Measurements from ENCODE around the gene TMED4.

The TMED4 gene

DNA sequence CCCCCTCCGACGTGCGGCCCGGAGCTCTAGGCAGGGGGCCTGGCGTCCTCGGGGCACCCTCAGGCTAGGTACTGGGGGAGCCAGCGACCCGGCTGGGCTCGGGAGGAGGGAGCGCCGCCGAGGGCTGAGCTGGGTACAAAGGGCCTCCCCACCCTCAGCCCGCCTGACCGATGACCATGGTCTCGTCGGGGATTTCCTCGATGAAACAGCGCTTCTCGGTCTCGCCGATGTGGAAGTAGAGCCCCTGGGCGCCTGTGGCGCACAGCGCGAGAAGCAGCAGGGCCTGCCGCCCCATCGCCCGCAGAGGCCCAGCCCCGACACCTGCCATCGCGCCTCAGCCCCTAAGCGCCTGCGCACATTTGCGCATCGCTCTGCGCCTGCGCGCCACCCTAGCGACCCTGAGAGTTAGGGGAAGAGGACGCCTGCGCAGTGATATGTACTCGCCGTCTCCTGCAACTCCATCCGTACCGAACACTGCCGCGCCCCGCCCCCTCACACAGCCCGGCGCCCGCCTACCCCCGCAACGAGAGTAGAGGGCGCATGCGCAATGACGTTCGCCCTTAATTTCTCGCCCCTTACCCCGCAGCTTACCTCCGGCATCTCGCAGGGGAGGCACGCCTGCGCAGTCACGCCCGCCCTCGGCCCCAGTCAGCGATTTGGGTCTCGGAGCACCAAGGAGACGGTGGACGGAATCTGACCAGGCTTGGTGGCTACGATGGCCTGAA lies at the start of gene TMED4:
Gene TMED4 (minus strand): TSS at position 353 of the 725 bp plus-strand sequence. CDS start 25 bp downstream, at position 328.
- DNase-seq (ENCODE audit: low read depth in 2 of 3, low spot score in 1 of 3) = peak; percentile 99 to 100 (median 100)

DNA sequence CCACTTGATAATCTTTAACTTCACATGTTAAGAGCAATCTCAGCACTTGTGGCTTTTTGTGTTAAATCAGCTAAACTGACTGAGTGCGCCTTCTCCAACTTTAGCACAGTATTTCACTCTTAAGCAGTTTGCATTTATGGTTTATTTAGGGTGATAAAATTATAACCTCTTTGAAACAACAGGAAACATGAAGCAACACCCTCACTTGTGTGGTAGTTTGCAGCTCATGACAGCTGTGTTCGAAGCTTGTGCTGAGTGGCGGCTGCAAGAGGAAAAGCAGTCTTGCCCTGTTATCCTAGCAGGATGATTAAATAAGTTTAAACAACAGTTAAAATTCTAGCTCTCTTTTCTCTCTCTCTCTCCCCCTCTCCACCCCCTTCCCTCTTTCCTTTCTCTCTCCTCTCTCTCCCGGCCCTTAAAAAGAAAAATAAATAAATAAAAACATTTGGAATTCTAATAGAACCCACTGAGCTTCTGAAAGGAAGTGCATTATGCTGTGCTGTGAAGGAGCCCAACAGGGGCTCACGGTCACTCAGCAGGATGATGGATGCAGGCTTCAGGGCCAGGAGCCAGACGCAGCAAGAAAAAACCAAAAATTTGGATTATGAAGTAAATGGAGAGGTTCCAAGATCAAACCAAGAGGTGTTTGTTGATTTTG lies 49.6 kb upstream of the TMED4 start:
- no peak for DNase-seq (ENCODE audit: low read depth in 2 of 3, low spot score in 1 of 3)

DNA sequence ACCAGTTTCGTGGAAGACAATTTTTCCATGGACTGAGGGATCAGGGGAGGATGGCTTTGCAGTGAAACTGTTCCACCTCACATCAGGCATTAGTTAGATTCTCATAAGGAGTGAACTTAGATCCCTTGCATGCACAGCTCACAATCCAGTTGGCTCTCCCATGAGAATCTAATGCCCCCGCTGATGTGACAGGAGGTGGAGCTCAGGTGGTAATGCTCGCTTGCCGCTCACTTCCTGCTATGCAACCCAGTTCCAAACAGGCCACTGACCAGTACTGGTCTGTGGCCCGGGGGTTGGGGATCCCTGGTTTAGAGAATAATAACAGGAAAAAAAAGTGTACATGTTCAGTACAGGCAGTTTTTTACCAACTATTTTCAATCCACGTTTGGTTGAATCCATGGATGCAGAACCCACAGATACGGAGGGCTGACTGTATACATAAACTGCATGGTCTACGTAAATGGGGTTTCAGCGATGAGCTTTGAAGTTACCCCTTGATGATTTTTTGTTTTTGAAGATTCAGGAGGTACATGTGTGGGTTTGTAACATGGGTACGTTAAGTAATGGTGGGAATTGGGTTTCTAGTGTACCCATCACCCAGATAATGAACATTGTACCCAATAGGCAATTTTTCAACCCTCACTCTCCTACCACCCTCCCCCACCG lies 48.9 kb upstream of the TMED4 start:
- no peak for DNase-seq (ENCODE audit: low read depth in 2 of 3, low spot score in 1 of 3)

DNA sequence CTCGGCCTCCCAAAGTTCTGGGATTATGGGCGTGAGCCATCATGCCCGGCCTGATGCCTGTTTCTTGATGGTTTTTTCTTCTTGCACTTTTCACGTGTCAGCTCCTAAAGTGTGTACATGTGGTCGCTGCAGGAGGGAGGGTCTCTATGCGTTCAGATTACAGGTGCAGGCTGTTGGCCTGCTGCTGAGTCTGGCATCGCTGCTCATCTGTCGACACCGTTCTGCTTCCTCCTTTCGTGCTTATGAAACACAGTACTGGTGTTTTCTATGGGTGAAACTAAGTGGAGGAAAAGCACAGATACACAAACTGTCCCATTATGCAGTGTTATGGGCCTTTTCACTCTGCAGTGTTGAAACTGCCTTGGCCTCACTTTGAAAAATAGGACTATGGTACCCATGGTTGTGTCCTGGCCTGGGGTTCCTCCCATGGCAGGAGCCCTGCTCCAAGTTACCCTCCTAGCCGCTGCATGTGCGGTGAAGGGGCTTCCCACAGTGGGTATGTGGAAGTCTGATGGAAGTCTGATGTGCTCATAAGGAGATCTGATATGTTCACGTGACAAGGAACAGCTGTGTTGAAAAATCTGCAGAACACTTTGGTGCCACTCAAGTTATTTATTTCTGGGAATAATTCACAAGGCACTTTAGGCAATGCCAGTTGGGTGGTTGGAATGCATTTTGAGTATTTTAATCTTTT lies 47.9 kb upstream of the TMED4 start:
- no peak for DNase-seq (ENCODE audit: low read depth in 2 of 3, low spot score in 1 of 3)

DNA sequence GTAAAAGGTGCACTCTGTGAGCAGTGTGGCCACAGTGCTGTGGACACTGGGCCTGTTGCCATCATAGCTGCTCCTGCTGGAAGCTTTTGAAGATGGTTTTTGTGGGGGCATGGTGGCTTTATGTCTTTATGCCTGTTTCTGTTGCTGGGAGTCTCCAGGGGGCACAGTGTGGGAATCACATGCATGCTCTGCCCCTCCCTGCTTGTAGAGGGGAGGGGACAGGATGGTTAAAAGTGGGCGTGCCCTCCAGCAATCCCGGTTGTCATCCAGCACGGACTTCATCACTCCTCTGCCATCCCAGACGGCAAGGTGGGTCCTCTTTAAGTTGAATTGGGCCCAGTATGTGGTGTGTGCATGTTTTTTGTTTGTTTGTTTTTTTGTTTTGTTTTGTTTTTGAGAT lies 44.6 kb upstream of the TMED4 start:
- no peak for DNase-seq (ENCODE audit: low read depth in 2 of 3, low spot score in 1 of 3)

DNA sequence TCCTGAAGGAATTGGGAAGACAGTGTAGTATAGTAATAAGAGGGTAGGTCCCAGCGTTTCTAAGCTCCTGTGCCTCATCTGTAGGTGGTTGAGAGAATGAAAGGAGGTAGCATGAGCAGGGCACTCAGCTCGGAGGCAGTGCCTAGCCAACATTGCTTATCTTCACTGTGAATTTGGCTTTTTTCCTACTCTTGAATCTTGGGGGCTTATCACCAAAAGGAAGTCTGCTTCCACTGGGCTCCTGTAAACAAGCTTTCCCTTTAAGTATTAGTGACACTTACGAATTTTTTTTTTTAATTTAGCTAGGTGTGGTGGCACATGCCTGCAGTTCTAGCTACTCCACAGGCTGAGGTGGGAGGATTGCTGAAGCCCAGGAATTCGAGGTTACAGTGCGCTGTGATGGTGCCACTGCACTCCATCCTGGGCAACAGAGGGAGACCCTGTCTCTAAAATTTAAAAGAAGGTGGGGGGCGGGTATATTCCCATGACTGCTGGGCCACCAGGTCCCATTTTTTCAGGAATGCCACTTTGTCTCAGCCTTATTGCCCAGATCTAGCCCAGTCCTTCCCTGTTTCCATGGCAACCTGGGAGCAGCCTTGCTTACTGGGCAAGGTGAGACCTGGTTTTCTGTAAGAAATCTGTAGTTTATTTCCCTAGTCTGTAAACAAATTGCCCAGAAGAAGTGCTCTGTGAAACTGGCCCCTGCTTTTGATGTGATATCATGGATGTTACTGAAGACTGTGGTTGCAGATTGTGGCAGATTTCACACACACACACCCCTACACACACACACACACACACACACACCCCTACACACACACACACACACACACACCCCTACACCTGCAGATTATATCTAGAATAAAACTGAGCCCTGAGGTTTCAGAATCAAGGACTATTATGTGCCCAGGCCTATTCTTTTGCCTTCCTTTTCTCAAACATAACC lies 43.8 kb upstream of the TMED4 start:
- DNase-seq (ENCODE audit: low read depth in 2 of 3, low spot score in 1 of 3) = no peak

DNA sequence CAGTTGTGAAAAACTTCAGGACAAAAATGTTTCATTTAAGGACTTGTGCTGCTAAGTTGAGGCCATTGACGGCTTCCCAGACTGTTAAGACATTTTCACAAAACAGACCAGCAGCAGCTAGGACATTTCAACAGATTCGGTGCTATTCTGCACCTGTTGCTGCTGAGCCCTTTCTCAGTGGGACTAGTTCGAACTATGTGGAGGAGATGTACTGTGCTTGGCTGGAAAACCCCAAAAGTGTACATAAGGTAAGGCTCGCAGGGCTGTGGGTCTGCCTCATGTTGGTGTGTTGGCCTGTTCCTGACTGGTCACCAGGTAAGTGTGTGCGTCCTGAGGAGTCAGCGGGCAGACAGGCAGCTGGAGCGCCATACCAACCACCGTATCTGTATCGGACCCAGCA lies 42.3 kb upstream of the TMED4 start:
- no peak for DNase-seq (ENCODE audit: low read depth in 2 of 3, low spot score in 1 of 3)

DNA sequence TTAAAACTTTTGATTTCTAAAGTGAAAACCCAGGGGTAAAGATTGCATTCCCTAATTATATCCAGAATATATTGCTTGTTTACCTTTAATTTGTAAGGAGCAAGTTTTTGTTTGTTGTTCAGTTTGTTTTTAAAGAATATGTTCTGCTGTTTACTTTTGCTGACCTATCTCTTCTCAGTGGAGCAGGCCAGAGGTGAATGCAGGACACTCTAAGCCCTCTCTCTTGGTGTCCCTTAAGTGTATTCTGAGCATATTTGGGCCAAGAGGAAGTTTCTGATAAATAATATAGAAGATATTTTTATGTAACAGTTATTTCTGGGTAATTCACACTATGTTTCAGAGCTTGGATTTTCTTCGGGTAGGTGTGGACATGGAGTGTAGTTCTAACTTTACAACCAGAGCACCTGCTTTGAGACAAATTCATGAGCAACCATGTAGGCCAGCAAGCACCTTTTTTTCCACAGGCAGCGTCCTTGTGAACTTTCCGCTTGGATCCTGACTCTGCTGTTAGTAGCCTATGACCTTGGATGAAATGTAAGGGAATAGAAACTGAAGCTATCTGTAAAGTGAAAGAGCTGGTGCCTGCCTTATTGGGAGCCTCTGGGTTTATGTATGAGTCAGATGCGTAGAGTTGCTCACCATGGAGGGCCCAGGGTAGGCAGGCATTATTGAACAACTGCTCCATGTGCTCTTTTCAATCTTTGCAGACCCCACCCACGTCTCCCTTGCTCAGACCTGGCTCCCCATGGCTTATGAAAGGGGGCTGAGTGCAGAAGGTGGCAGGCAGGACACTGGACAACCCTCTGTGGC lies 40.5 kb upstream of the TMED4 start:
- DNase-seq (ENCODE audit: low read depth in 2 of 3, low spot score in 1 of 3) = peak in 1 of 3 donors; percentile 44

DNA sequence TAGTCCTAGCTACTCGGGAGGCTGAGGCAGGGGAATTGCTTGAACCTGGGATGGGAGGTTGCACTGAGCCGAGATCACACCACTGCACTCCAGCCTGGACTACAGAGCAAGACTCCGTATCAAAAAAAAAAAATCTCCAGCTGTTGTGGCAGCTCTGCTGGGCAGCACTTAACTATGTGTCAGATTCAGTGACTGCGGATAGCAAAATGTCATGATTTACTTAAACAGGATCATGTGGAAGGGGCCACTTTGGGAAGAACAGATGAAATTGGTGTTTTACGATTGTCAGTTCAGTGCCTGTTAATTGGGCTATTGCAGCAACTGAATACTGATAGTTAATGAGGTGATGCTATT lies 39.7 kb upstream of the TMED4 start:
- no peak for DNase-seq (ENCODE audit: low read depth in 2 of 3, low spot score in 1 of 3)

DNA sequence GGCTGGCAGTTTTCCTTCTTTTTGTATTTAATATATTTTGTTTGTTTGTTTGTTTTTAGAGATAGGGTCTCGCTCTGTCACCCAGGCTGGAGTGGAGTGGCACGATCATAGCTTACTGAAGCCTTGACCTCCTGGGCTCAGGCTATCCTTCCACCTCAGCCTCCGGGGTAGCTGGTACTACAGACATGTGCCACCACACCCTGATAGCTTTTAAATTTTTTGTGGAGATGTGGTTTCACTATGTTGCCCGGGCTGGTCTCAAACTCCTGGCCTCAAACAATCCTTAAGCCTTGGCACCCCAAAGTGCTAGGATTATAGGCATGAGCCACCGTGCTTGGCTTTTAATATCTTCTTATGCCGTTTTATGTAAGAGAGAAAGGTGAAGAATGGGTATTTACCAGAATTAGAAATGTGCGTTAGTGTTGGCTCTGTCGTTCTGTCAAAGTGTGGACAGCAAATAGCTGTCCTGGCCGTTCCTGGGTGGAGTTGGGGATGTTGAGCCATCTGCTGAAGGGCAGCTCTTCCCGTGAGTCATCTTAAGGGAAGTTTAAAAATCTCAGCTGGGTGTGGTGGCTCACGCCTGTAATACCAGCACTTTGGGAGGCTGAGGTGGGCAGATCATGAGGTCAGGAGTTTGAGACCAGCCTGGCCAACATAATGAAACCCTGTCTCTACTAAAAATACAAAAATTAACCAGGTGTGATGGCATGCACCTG lies 39.2 kb upstream of the TMED4 start:
- DNase-seq (ENCODE audit: low read depth in 2 of 3, low spot score in 1 of 3) = no peak

DNA sequence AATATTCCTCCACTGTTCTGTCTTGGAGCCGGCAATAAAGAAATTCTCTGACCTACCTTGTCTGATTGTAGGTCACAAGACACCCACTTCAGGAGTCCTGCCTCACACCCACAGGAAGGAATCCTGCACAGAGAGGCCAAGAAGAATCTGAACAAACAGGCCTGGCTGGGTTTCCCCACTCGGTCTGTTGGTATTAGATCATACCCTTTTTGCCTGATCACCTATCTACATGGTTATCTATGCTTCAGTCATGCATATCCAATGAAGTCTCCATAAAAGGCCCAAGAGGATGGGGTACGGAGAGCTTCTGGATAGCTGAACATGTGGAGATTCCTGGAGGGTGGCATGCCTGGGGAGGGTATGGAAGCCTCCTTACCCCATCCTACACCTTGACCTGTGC lies 36.7 kb upstream of the TMED4 start:
- DNase-seq (ENCODE audit: low read depth in 2 of 3, low spot score in 1 of 3) = no peak

DNA sequence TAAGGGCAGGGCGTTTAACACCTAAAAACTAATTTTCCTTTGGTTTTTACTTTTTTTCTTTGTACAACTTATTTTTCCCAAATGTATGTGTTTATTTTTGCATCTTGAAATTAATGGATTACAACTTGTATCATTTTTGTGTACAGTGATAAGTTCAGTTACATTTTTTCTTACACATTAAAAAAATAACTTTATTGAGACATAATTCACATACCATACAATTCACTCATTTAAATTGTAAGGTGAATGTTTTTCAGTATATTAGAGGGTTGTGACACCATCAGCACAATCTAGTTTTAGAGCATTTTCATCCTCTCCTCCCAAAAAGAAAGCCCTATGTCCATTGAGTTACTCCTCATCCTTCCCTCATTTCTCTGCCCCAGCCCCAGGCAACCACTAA lies 36.0 kb upstream of the TMED4 start:
- DNase-seq (ENCODE audit: low read depth in 2 of 3, low spot score in 1 of 3) = no peak

DNA sequence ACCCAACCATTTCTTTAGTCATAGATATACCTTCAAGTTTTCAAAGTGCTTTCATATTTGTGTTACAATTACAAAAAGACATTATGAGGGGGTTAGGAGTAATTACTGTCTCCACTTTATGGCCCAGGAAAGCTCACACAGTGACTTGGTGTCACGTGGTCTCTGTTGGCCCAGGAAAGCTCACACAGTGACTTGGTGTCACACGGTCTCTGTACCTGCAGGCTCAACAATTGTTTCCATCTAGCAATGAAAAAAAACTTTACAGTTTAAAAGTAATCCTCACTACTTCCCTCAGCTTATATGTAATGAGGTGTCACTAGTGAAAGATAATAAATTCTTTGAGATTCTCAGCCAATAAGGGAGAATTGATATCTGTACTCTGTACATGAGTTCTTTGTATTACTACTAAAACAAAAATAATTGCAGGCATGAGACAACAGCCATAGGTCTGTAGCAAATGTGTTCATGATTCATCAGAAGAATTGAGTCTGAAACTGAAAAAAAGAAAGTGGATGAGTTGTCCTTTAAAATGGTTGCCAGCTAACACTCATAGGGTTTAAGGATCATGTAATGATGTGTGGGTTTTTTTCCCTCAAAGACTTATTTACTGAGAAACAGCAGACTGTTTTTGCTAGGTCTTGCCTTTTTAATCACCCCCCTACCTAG lies 35.3 kb upstream of the TMED4 start:
- no peak for DNase-seq (ENCODE audit: low read depth in 2 of 3, low spot score in 1 of 3)

DNA sequence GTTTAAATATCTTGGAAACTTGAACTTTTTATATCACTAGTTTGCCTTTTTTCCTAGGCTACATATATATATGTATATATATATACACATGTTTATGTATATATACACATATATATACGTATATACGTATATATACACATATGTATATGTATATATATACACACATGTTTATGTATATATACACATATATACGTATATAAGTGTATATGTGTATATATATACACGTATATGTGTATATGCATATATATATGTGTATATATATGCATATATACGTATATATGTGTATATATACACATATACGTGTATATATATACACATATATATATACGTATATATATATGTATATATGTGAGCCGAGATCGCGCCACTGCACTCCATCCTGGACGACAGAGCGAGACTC lies 34.5 kb upstream of the TMED4 start:
- DNase-seq (ENCODE audit: low read depth in 2 of 3, low spot score in 1 of 3) = no peak

DNA sequence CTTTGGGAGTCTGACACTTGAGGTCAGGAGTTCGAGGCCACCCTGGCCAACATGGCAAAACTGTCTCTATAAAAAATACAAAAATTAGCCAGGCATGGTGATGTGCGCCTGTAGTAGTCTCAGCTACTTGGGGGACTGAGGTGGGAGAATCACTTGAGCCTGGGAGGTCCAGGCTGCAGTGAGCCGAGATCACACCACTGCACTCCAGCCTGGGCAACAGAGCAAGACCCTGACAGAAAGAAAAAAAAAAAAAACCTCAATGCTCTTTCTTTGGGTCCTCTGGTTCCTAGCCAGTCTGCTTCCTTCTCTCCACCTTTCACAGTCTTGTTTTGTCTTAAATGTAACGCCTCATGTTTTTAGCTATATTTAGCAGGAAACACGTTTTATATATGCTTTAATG lies 33.8 kb upstream of the TMED4 start:
- no peak for DNase-seq (ENCODE audit: low read depth in 2 of 3, low spot score in 1 of 3)

DNA sequence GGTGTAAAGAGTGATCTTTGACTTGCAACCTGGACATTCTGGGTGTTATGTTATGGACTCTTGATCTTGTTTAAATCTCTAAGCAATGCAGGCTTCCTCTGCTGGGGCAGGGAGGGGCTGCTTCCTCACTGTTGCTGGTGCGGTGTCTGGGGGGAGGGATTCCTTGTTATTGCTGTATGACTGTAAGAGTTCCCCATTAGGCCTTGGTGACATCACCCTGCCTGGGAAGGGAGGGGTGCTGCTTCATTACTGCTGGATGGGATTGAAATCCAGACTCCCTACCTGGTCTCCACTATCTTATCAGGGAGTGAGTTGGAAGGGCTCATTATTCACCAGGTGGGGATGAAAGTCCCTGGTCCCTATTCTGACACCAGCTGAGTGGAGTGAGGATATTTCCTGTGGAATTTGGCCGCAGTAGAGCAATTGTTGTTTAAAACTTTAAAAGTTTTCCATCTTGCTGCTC lies 33.1 kb upstream of the TMED4 start:
- no peak for DNase-seq (ENCODE audit: low read depth in 2 of 3, low spot score in 1 of 3)

DNA sequence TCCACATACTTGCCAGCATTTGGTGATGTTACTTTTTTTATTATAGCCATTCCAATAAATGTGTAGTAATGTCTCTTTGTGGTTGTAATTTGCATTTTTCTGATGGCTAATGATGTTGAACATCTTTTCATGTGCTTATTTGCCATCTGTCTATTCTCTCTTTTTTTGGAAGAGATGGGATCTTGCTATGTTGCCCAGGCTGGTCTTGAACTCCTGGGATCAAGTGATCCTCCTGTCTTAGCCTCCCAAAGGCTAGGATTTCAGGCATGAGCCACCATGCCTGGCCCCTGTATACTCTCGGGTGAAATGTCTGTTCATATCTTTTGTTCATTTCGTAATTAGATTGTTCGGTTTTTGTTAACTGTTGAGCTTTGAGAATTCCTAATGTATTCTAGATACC lies 27.8 kb upstream of the TMED4 start:
- no peak for DNase-seq (ENCODE audit: low read depth in 2 of 3, low spot score in 1 of 3)

DNA sequence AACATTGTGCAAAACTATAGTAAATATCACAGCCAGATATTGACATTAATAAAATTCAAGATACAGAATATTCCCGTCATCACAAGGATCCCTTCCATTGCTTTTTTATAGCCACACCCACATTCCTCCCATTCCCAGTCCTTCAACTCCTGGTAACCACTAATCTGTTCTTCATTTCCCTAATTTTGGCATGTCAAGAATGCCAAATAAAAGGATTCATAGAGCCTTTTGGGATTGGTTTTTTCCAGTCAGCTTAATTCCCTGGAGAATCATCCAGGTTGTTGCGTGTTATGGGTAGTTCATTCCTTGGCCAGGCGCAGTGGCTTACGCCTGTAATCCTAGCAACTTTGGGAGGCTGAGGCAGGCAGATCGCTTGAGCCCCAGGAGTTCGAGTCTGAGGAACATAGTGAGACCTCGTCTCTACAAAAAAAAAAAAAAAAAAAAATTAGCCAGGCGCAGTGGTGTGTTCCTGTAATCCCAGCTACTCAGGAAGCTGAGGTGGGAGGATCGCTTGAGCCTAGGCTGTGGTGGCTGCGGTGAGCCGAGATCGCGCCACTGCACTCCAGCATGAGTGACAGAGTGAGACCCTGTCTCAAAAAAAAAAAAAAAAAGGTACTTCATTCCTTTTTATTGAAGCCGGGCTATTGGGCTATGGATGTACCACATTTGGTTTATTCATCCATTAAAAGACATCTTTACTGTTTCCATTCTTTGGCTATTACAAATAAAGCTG lies 27.1 kb upstream of the TMED4 start:
- no peak for DNase-seq (ENCODE audit: low read depth in 2 of 3, low spot score in 1 of 3)
